PC-3 (cell line): ENCODE measurements around the gene RAB34.

Experiments
- CTCF ChIP-seq: fragments of 300-600 bp; sonication (generic); conservative IDR thresholded peaks from 2 replicates; pipeline ENCODE4 v1.5.1; 2017; ENCODE audit warnings: antibody characterized with exemption, low read depth, mild to moderate bottlenecking, low read length
- EZH2phosphoT487 ChIP-seq: fragments of 300-600 bp; sonication (generic); IDR thresholded peaks from 2 replicates; pipeline ENCODE4 v1.6.1; 2018; ENCODE audit warnings: mild to moderate bottlenecking, antibody characterized with exemption, low read length, borderline replicate concordance

DNA sequence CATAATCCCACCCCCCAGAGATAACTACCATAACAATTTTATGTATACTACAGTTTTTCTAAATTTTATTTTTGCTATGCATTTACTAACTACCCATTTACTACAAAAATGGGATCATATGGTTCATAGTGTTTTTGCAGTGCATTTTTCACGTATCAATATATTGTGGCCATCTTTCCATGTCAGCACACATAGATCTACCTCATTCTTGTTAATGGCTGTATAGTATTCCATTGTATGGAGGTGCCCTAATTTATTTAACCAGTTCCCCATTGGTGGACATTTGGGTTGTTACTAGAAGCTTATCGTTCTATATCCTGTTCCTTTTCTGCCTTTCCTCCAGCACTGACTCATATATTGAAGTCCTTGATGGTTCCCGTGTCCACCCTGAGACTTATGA, 28.7 kb downstream of the RAB34 start:
- TF ChIP-seq CTCF (no peak), EZH2phosphoT487 (no peak)
